Dermis microvascular lymphatic vessel endothelial cell (primary cell): Measurements from ENCODE around the gene HYAL3. TPM values are rescaled to one million over a fixed set of nuclear protein-coding genes. Genes with fewer than 3 reads are reported as not detected.
A peak's percentile ranks its signal among the peaks of the same experiment; 100 is the strongest.
"Not testable (repeated sequence)": the region's sequence is repeated elsewhere in the genome, so short reads cannot be mapped to it uniquely, and the experiment has no call there.

Source experiments
- DNase-seq, 2 donors: peaks; one replicate each; pipeline versions ENCODE4 v3.0.0 to v3.0.0-alpha.2; 2010; ENCODE audit warnings: low read depth in 2 of 2
- total RNA-seq: library from RNA; depleted of rRNA; stranded (reverse); fragments of >200 nt; gene quantifications from 2 replicates; pipeline ENCODE4 v1.2.1, GENCODE V29; 2014

HYAL3 gene
- total RNA-seq, 1 donor from 2014 or later: 17.5 TPM

- DNase-seq: peak; percentile 94 to 99
Observed at GRCh38 chr3:50292159-50293078, 6.8 kb downstream of the HYAL3 start, which contains the start of gene IFRD2. TSS of gene IFRD2 (minus strand) at chr3:50292429. CDS start at chr3:50292274, 155 bp downstream.

GRCh38 chr3:50290161-50290641 lies 9.0 kb downstream of the HYAL3 start:
- DNase-seq: no peak

- no peak for DNase-seq
Observed at GRCh38 chr3:50289130-50289529, 10.1 kb downstream of the HYAL3 start.

- DNase-seq: no peak
Observed at GRCh38 chr3:50288387-50289007, 10.7 kb downstream of the HYAL3 start.

GRCh38 chr3:50287262-50287661 lies 11.9 kb downstream of the HYAL3 start:
- no peak for DNase-seq

GRCh38 chr3:50286322-50287227 lies 12.6 kb downstream of the HYAL3 start:
- DNase-seq: no peak

GRCh38 chr3:50284121-50284520 lies 15.1 kb downstream of the HYAL3 start:
- DNase-seq: not testable (repeated sequence)

GRCh38 chr3:50279255-50280016 lies 19.8 kb downstream of the HYAL3 start:
- DNase-seq: no peak

- no peak for DNase-seq
Observed at GRCh38 chr3:50278880-50279224, 20.4 kb downstream of the HYAL3 start, which contains the start of gene LSMEM2. TSS of gene LSMEM2 (plus strand) at chr3:50279087. CDS start at chr3:50279114, 27 bp downstream.

GRCh38 chr3:50278123-50278879 lies 20.9 kb downstream of the HYAL3 start:
- no peak for DNase-seq

GRCh38 chr3:50276762-50277101 lies 22.5 kb downstream of the HYAL3 start:
- DNase-seq: no peak

GRCh38 chr3:50275996-50276761 lies 23.0 kb downstream of the HYAL3 start:
- no peak for DNase-seq

GRCh38 chr3:50275141-50275995 lies 23.8 kb downstream of the HYAL3 start:
- no peak for DNase-seq

- peak; percentile 36 to 81 for DNase-seq
Observed at GRCh38 chr3:50274371-50275104, 24.7 kb downstream of the HYAL3 start.

- no peak for DNase-seq
Observed at GRCh38 chr3:50273689-50274065, 25.5 kb downstream of the HYAL3 start.

GRCh38 chr3:50272911-50273688 lies 26.1 kb downstream of the HYAL3 start:
- DNase-seq: peak; percentile 45 to 71

- DNase-seq: not testable (repeated sequence)
Observed at GRCh38 chr3:50272538-50272910, 26.7 kb downstream of the HYAL3 start.
